SU-DHL-6 (cell line): Measurements from ENCODE around the gene EHBP1.

Experiments used
- H2AFZ ChIP-seq: fragments of 200-600 bp; sonication (generic); 2 replicates; pipeline ENCODE4 v1.6.1; 2014; ENCODE audit warnings: low read depth, mild to moderate bottlenecking, moderate library complexity, mixed read lengths, antibody characterized with exemption, low read length; ENCODE audit not compliant: severe bottlenecking
- H3F3A ChIP-seq: fragments of 200-600 bp; shearing (Covaris generic); 2 replicates; pipeline ENCODE4 v1.6.0; 2016; ENCODE audit warnings: antibody characterized with exemption, mild to moderate bottlenecking; ENCODE audit not compliant: insufficient read depth
- H3K27ac ChIP-seq: fragments of 200-600 bp; sonication (generic); 2 replicates; pipeline ENCODE4 v1.5.1; 2016; ENCODE audit warnings: low read depth, mild to moderate bottlenecking, low read length, moderate library complexity, mixed read lengths
- H3K27me3 ChIP-seq: fragments of 200-600 bp; sonication (generic), shearing (Covaris generic); 2 replicates; pipeline ENCODE4 v1.6.0; 2014; ENCODE audit warnings: mild to moderate bottlenecking, low read length
- H3K36me3 ChIP-seq: fragments of 200-600 bp; sonication (generic); 2 replicates; pipeline ENCODE4 v1.6.1; 2014; ENCODE audit warnings: mild to moderate bottlenecking, low read length, mixed read lengths
- H3K4me2 ChIP-seq: fragments of 300-600, 200-600 bp; shearing (Covaris generic), sonication (generic); 2 replicates; pipeline ENCODE4 v1.6.0; 2014; ENCODE audit warnings: low read length, low read depth, mild to moderate bottlenecking; ENCODE audit not compliant: poor library complexity, severe bottlenecking
- H3K4me3 ChIP-seq: fragments of 200-600 bp; sonication (generic); 2 replicates; pipeline ENCODE4 v1.5.1; 2014; ENCODE audit warnings: antibody characterized with exemption, low read length, mild to moderate bottlenecking, mixed read lengths; ENCODE audit not compliant: insufficient read depth, poor library complexity, severe bottlenecking
- H3K79me2 ChIP-seq: fragments of 200-600 bp; sonication (generic); 2 replicates; pipeline ENCODE4 v1.6.1; 2014; ENCODE audit warnings: mild to moderate bottlenecking, low read length, moderate library complexity; ENCODE audit not compliant: insufficient read depth
- H3K9ac ChIP-seq: fragments of 200-600 bp; sonication (generic); 2 replicates; pipeline ENCODE4 v1.7.0; 2014; ENCODE audit warnings: mild to moderate bottlenecking, low read length
- H3K9me2 ChIP-seq: fragments of 200-600 bp; sonication (generic); replicated peaks from 2 replicates; pipeline ENCODE4 v1.6.1; 2014; ENCODE audit warnings: low read length; ENCODE audit not compliant: insufficient read depth
- H3K9me3 ChIP-seq: fragments of 200-600 bp; sonication (generic); 2 replicates; pipeline ENCODE4 v1.6.1; 2014; ENCODE audit warnings: low read length, mixed read lengths; ENCODE audit not compliant: insufficient read depth
- H4K20me1 ChIP-seq: fragments of 200-600 bp; sonication (generic); 2 replicates; pipeline ENCODE4 v1.6.1; 2014; ENCODE audit warnings: low read depth, mild to moderate bottlenecking, antibody characterized with exemption, low read length, moderate library complexity, mixed read lengths
- EZH2phosphoT487 ChIP-seq: fragments of 200-600 bp; sonication (generic), shearing (Covaris generic); conservative IDR thresholded peaks from 2 replicates; pipeline ENCODE4 v1.6.1; 2018; ENCODE audit warnings: mild to moderate bottlenecking, antibody characterized with exemption, low read length, moderate library complexity, mixed read lengths
- TF ChIP-seq, protein P1 (sequence below): fragments of 200-600 bp; sonication (generic); IDR thresholded peaks from one replicate; pipeline ENCODE4 v1.5.1; 2017; ENCODE audit warnings: antibody characterized with exemption, mild to moderate bottlenecking, low read length, moderate library complexity; ENCODE audit not compliant: insufficient read depth, poor library complexity, severe bottlenecking

Gene EHBP1

DNA sequence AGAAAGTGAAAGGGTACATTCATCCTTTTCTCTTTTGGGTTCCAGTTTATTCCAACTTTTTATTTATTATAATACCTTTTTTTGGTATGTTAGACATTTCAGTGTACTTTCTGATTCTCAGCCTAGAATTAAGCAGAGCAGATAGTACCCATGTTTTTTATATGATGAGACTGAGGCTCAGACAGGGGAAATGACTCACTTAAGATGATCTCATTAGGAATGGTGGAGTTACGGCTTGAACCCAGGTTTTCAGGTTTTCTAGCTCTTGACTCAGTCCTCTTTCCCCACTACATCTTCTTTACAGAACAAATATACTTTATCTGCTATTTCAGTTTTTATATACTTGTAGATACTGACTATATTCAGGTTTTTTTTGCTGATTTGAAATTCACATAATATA lies 293.4 kb downstream of the EHBP1 start:
- Histone ChIP-seq H3K27ac (no peak overlapping the region), H3K79me2 (no peaks in the 10 kb centered on the region), H3K4me3 (no peak overlapping the region), H3K9me3 (no peaks in the 10 kb centered on the region), H3K4me2 (no peak overlapping the region), H3K36me3 (peaks cover 10% of the 10 kb centered on the region; the same call in 1 of the 2 replicates), H4K20me1 (no peaks in the 10 kb centered on the region), H3K9me2 (no peaks in the 10 kb centered on the region), H2AFZ (no peak overlapping the region), H3F3A (no peaks in the 10 kb centered on the region), H3K9ac (no peak overlapping the region), H3K27me3 (no peaks in the 10 kb centered on the region)
- TF ChIP-seq, protein P1, sequence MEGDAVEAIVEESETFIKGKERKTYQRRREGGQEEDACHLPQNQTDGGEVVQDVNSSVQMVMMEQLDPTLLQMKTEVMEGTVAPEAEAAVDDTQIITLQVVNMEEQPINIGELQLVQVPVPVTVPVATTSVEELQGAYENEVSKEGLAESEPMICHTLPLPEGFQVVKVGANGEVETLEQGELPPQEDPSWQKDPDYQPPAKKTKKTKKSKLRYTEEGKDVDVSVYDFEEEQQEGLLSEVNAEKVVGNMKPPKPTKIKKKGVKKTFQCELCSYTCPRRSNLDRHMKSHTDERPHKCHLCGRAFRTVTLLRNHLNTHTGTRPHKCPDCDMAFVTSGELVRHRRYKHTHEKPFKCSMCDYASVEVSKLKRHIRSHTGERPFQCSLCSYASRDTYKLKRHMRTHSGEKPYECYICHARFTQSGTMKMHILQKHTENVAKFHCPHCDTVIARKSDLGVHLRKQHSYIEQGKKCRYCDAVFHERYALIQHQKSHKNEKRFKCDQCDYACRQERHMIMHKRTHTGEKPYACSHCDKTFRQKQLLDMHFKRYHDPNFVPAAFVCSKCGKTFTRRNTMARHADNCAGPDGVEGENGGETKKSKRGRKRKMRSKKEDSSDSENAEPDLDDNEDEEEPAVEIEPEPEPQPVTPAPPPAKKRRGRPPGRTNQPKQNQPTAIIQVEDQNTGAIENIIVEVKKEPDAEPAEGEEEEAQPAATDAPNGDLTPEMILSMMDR, result no peak
- no peak for TF ChIP-seq EZH2phosphoT487

DNA sequence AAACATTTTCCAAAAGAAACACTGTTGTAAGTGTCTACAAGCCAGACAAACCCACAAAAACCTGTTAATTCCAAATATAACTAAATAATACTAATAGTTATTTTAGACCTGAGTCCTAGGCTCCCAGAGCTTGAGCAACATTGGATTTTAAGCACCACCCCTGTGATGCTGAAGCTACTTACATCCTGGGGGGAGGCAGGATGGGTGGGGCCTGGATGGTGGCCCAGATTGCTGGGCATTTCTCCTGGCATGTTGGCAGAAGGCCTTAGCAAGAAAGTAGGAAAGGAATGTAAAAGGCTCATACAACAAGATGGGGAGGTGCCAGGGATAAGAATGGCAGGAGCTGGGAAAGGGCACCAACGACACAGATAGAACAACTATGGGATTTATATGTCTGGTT lies 294.4 kb downstream of the EHBP1 start:
- H3K9me2 ChIP-seq, result no peaks in the 10 kb centered on the region
- H3K4me2 ChIP-seq, result no peak overlapping the region
- no peaks in the 10 kb centered on the region for H3K9me3 ChIP-seq
- peaks cover 5% of the 10 kb centered on the region; the same call in 1 of the 2 replicates for H3K36me3 ChIP-seq
- no peak overlapping the region for H3K4me3 ChIP-seq
- H3K27me3 ChIP-seq, result no peaks in the 10 kb centered on the region
- no peak overlapping the region for H3K27ac ChIP-seq
- H3K9ac ChIP-seq, result no peak overlapping the region
- no peaks in the 10 kb centered on the region for H4K20me1 ChIP-seq
- H2AFZ ChIP-seq, result no peak overlapping the region
- H3F3A ChIP-seq, result no peaks in the 10 kb centered on the region
- H3K79me2 ChIP-seq, result no peaks in the 10 kb centered on the region
- TF ChIP-seq EZH2phosphoT487, result no peak
- TF ChIP-seq, protein P1, result no peak

DNA sequence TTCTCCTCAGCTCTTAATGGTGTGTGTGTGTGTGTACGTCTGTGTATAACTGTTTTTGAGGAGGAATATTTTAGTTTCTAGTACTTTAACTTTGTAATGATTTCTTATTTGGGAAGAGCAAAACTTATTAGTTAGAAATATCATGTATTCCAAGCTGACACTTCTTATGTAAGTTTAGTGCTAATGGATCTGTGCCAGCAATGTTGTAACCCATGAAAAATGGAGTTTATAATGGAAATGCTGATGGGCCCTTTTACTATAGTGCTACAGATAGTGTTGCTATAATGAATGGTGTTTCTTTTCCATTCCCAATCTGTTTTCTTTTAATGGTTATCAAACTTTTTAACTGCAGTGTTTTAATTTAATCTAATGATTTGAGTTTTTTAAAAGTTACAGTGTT lies 295.3 kb downstream of the EHBP1 start:
- Histone ChIP-seq H4K20me1 (no peaks in the 10 kb centered on the region), H3K36me3 (no peaks in the 10 kb centered on the region)
- TF ChIP-seq, protein P1, result no peak
- TF ChIP-seq EZH2phosphoT487, result no peak

More for the DNA sequence above, 295.3 kb downstream of the EHBP1 start:
- H3K9ac ChIP-seq, result no peak overlapping the region
- no peak overlapping the region for H2AFZ ChIP-seq
- H3K9me3 ChIP-seq, result no peaks in the 10 kb centered on the region
- H3K27ac ChIP-seq, result no peak overlapping the region
- no peaks in the 10 kb centered on the region for H3K79me2 ChIP-seq
- H3K27me3 ChIP-seq, result no peaks in the 10 kb centered on the region
- H3K9me2 ChIP-seq, result no peaks in the 10 kb centered on the region
- no peak overlapping the region for H3K4me3 ChIP-seq
- H3F3A ChIP-seq, result no peaks in the 10 kb centered on the region
- no peak overlapping the region for H3K4me2 ChIP-seq
